Urinary bladder (tissue), 4 donors: ENCODE data around the gene KEL. TPM values are rescaled to one million over a fixed set of nuclear protein-coding genes. Genes with fewer than 3 reads are reported as not detected.
"Not testable (repeated sequence)": the region's sequence is repeated elsewhere in the genome, so short reads cannot be mapped to it uniquely, and the experiment has no call there.

Source experiments
- DNase-seq: peaks from one replicate; pipeline ENCODE4 v3.0.0-alpha.2; 2015; ENCODE audit errors: extremely low spot score
- H3K27ac ChIP-seq: one replicate; pipeline ENCODE4 v1.5.1; 2013; ENCODE audit warnings: low read depth, mild to moderate bottlenecking, moderate library complexity
- H3K36me3 ChIP-seq: one replicate; pipeline ENCODE4 v1.6.1; 2013; ENCODE audit warnings: mild to moderate bottlenecking, moderate library complexity; ENCODE audit not compliant: insufficient read depth
- H3K4me1 ChIP-seq: one replicate; pipeline ENCODE4 v1.6.1; 2013; ENCODE audit warnings: mild to moderate bottlenecking, moderate library complexity; ENCODE audit not compliant: insufficient read depth
- H3K4me3 ChIP-seq: one replicate; pipeline ENCODE4 v1.5.1; 2013; ENCODE audit warnings: low read depth, low read length
- WGBS: extraction: QIAGEN DNeasy Blood & Tissue Kit; methylation state at CpG from one replicate; pipeline ENCODE4 v1.1.7; 2013; 5-methylcytosine and 5-hydroxymethylcytosine counted together
- polyA plus RNA-seq: library from polyadenylated mRNA; stranded (reverse); fragments of 200-250 nt; gene quantifications from one replicate; pipeline ENCODE4 v1.2.3, GENCODE V29; 2013
- total RNA-seq: library from RNA; depleted of rRNA; stranded (reverse); fragments of >200 nt; gene quantifications from one replicate; pipeline ENCODE4 v1.2.3, GENCODE V29; 2014
- donor health status: healthy with polysubstance abuse.
- donor health status: healthy.

The KEL gene
- total and polyA plus RNA-seq, 2 donors = 0.16 to 0.18 TPM

DNA sequence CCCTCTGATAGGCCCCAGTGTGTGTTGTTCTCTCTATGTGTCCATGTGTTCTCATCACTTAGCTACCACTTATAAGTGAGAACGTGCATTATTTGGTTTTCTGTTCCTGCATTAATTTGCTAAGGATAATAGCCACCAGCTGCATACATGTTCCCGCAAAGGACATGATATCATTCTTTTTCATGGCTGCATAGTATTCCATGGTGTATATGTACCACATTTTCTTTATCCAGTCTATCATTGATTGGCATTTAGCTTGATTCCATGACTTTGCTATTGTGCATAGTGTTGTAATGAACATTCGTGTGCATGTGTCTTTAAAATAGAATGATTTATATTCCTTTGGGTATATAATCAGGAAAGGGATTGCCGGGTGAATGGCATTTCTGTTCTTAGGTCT lies 16.2 kb upstream of the KEL start:
- not testable (repeated sequence) for H3K4me3 ChIP-seq, H3K27ac ChIP-seq, H3K4me1 ChIP-seq, DNase-seq, H3K36me3 ChIP-seq
- 88% methylated on average over 4 of the region's 4 CpGs for WGBS

DNA sequence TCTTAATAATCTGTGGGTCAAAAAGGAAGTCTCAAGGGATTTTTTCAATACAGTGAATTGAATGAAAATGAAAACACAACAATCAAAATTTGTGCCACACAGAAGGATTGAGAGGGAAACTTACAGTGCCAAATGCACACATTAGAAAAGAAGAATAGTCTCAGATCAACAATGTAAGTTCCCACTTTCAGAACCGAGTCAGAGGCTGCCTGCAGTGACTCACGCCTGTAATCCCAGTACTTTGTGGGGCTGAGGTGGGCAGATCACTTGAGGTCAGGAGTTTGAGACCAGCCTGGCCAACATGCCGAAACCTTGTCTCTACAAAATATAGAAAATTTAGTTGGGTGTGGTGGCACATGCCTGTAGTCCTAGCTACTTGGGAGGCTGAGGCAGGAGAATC lies 12.5 kb upstream of the KEL start:
- 77% methylated on average over 3 of the region's 3 CpGs for WGBS
- DNase-seq = no peak
- Histone ChIP-seq H3K4me1 (no peaks in the 10 kb centered on the region), H3K27ac (no peak overlapping the region), H3K4me3 (no peak overlapping the region), H3K36me3 (no peaks in the 10 kb centered on the region)

DNA sequence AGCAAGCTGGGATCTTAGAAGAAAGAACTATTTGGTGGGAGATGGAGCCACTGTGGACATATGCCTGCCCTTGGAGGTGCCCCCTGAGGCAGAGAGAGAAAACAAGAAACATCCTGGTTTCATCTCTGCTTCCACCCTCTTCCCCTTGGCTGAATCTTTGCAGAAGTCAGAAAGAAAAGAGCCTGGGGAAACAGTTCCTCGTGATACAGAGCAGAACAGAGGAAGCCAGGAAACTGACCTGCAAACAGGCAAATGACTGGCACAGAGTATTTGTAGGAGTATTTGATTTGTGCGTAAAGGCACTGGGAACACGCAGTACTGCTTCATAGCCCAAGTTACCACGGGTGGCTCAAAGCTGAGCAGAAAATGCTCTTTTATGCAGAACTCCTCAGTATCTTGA lies 7.0 kb upstream of the KEL start:
- H3K4me1 ChIP-seq = no peaks in the 10 kb centered on the region
- H3K36me3 ChIP-seq = no peaks in the 10 kb centered on the region
- no peak for DNase-seq
- H3K4me3 ChIP-seq = no peak overlapping the region
- H3K27ac ChIP-seq = no peak overlapping the region
- WGBS = 64% methylated on average over 4 of the region's 4 CpGs

DNA sequence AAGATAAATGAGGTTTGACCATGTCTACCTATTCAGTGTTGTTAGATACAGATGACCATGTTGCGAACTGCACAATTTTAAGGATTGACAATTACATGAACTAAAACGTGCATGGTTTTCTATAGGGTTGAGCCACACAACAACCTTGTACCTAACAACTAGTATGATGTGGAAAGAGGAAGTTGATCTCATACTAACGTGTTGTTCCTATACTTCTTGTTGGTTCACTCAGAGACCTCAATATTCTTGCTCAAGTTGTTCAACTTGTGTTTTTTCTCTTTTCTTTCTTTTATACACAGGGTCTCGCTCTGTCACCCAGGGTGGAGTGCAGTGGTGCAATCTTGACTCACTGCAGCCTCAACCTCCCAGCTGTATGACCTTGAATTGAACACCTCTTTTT lies 6.1 kb upstream of the KEL start:
- WGBS = 84% methylated on average over 4 of the region's 4 CpGs
- Histone ChIP-seq H3K36me3 (no peaks in the 10 kb centered on the region), H3K4me1 (no peaks in the 10 kb centered on the region)

DNA sequence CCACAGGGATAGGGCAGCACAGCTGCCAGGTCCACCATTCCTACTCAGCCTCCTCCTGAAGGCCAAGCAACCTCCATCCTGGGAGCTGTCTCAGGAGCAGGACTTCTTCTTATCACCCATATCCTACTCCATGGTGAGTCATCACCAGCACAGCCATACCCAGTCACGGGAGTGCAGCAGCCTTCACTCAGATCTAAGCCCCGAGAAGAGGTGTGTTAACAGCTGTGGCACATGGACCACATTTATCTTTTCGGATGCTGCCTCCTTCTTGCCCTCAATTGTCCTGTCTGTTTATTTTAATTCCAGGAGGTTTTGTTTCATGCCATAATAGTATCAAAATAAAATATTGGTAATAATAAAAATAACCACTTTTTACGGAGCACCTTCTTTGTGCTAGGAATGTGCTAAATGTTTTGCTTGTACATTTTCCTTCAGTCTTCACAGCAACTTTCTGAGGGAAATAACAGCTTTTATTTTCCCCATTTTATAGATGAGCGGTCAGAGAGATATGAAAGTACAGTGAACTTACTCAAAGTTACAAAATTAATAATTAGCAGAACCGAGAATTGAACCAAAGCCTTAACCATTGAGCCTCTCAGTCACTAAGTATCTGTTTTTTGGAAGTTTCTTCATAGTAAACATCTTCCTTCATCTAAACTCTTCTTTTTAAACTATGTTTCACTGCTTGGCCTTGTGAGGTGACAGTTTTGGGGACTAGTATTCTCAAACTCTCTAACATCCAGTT lies 2.5 kb upstream of the KEL start:
- 79% methylated on average over 6 of the region's 6 CpGs for WGBS
- no peaks in the 10 kb centered on the region for H3K4me1 ChIP-seq
- H3K27ac ChIP-seq = no peak overlapping the region
- no peaks in the 10 kb centered on the region for H3K36me3 ChIP-seq
- H3K4me3 ChIP-seq = no peak overlapping the region
- DNase-seq = no peak

More for the DNA sequence above, 6.1 kb upstream of the KEL start:
- no peak for DNase-seq
- H3K27ac ChIP-seq = no peak overlapping the region
- no peak overlapping the region for H3K4me3 ChIP-seq

DNA sequence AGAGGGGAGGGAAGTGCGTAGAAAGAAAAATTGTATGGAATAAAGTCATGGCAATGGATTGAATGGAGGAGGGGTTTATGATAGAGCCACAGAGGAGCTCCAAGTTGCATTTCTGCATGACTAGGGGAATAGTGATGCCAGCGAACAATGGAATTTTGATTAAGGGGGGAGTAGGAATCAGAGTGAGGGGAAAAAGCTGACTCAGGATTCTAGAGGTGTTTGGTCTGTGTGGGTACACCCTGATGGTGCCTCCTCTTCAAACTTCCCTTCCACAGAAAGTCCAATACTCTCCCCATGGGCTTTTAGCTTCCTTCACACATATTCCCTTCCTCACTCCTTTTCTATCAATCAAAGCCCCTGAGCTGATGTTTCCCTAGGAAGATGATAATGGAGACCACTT lies 1.8 kb upstream of the KEL start:
- Histone ChIP-seq H3K36me3 (no peaks in the 10 kb centered on the region), H3K4me1 (no peaks in the 10 kb centered on the region), H3K4me3 (no peak overlapping the region), H3K27ac (no peak overlapping the region)
- WGBS = 90% methylated on average over 2 of the region's 2 CpGs
- DNase-seq = no peak

DNA sequence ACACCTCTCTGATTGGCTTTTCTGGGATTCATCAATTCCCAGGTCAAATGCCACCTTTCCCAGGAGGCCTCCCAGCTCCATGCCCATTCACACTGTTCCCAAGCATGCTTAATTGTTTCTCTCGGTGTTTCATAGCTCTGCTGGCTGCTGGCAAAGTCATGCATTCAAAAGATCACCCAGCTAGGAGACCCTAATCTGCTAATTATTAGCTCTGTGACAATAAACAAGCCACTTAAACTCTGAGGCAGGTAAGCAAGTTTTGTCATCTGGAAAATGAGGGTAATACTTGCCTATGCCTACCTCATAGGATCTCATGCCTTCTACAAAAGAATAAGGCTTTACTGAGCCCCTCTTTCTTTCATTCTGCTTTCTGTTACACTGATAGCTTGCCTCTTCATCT lies 828 bp upstream of the KEL start:
- Histone ChIP-seq H3K36me3 (no peaks in the 10 kb centered on the region), H3K27ac (no peak overlapping the region), H3K4me3 (no peak overlapping the region), H3K4me1 (no peaks in the 10 kb centered on the region)
- WGBS = 35% methylated on average over 1 of the region's 1 CpG
- DNase-seq = no peak

DNA sequence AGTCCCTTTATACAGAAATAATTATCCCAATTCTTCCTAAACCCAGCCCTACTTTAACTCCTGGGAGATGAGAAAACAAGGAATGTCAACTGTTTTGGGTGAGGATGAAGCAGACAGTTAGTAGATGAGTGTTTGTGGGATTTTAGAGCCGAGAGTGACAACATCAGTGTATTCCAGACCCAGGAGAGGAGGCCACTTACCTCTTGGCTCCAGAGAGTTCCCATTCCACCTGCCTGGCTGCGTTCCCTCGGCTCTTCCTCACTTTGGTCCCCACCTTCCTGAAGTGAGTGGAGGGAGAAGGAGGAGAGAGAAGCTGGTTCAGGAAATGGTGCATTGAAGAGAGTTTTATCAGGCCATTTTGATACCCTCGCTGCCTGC lies 579 bp downstream of the KEL start:
- Histone ChIP-seq H3K36me3 (no peaks in the 10 kb centered on the region), H3K27ac (no peak overlapping the region), H3K4me3 (no peak overlapping the region), H3K4me1 (no peaks in the 10 kb centered on the region)
- no peak for DNase-seq
- WGBS = 81% methylated on average over 4 of the region's 4 CpGs

DNA sequence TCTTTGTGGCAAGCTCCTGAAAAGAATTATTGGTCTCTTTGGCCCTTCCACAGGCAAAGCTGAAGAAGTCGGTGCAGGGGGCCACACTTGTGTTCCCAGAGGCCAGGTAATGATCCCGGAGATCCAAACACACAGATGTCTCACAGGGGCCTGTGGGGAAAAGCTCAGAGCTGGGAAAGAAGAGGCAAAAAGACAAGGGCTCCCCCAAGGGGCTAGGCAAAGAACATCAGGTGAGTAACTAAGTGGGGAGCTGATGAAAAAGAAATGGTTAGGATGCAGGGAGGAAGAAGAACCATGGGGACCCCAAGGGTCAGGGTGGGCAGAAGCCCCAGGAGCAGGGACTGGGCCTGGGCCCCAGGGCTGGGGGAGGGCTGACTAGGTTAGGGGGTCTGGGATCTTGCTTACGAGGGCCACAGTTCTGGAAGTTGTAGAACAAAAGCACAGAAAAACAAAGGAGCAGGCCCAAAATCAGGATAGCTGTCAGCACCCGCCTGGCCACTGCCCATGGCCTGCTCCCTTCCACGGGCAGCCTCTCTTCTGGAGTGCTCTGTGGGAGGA lies 1.1 kb downstream of the KEL start:
- no peak overlapping the region for H3K4me3 ChIP-seq
- no peaks in the 10 kb centered on the region for H3K36me3 ChIP-seq
- WGBS = 89% methylated on average over 5 of the region's 5 CpGs
- H3K27ac ChIP-seq = no peak overlapping the region
- DNase-seq = no peak
- H3K4me1 ChIP-seq = no peaks in the 10 kb centered on the region

DNA sequence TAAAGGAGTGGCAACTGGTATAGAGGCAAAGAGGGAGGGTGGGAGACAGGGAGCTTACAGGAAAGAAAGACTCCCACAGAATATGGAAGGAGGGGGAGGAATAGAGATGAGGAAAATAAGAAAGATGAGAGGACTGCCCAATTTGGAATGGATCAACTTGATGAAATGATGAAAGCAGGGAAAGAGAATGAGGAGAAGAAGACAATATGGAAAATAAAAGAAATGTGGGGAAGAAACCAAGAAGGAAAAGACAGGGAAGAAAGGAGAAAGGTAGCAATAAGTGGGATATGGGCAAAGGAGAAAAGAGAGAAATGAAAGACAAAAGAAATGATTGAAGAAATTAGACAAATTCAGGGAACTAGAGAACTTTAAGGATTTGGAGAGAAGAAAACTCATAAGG lies 3.0 kb downstream of the KEL start:
- no peak overlapping the region for H3K4me3 ChIP-seq
- H3K27ac ChIP-seq = no peak overlapping the region
- H3K36me3 ChIP-seq = no peaks in the 10 kb centered on the region
- H3K4me1 ChIP-seq = no peaks in the 10 kb centered on the region
- no peak for DNase-seq

DNA sequence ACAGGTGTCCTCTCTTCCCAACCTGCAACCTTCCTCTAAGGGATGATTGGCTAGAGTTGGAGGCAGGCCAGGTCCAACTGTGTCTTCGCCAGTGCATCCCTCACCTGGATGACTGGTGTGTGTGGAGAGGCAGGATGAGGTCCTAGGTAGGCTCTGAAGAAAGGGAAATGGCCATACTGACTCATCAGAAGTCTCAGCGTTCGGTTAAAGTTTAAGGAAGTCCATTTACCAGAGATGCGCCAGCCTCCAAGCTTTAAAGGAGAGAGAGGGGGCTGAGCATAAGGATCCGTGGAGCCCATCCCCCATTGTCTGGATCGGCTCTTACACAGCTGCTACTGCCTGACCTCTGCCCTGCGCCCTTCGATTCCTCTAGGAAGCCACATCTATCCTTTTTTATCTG lies 4.4 kb downstream of the KEL start:
- 67% methylated on average over 8 of the region's 8 CpGs for WGBS
- no peak overlapping the region for H3K27ac ChIP-seq
- DNase-seq = no peak
- H3K4me1 ChIP-seq = no peaks in the 10 kb centered on the region
- H3K36me3 ChIP-seq = no peaks in the 10 kb centered on the region
- H3K4me3 ChIP-seq = no peak overlapping the region

DNA sequence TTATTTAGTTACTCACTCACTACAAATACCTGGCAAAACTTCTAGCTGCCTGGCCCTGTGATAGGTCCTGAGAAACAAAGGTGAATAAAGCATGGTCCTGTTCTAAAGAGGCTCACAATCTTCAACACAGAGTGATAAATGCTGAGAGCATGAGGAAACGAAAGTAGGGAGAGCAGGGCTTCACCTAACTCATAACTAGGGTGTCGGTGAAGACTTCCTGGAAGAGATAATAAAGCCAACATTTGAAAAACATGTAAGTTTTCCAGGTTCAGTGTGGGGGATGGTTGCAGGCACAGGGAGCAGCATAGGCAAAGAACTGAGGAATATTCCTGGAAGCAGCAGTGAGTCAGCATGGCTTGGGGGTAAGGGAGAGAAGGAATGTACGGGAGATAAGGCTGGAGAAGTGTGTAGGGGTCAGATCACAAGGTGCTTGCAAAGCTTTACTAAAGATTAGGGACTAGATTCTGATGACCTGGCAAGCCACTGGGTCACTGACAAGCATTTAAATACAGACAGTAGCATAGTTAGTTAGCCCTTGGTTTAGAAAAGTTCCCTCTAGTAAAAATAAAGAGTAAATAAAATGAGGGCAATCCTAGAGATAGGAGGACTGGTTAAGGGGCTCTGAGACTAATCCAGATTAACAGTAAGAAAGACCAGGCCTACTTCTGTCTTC lies 5.1 kb downstream of the KEL start:
- WGBS = 31% methylated on average over 3 of the region's 3 CpGs
- Histone ChIP-seq H3K4me3 (no peak overlapping the region), H3K27ac (no peak overlapping the region), H3K36me3 (no peaks in the 10 kb centered on the region), H3K4me1 (no peaks in the 10 kb centered on the region)
- no peak for DNase-seq

DNA sequence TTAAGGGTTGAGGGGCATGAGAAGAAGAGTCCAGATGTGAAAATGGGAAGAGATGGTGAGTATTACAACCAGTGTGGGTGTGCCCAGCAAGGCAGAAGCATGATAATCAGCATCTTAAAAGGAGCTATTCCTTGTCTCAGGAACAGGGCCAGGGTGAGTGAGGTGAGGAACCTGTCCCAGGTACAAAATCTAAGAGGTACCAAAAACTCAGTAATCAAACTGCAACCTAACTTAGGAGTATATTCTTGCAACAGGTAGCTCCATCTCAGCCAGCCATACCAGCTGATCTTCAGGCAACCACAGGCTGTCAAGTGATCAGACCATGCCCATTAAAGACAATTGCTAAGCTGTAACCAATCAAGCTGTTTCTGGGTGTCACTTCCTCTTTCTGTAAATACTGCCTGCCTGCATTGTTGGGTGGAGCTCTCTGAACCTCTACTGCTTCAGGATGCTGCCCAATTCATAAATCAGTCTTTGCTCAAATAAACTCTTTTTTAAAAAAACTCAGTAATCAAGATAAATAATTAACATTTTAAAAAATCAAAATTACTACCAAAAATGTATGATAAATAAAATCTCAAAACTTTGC lies 7.4 kb downstream of the KEL start:
- H3K27ac ChIP-seq = no peak overlapping the region
- H3K36me3 ChIP-seq = no peaks in the 10 kb centered on the region
- DNase-seq = no peak
- no peak overlapping the region for H3K4me3 ChIP-seq
- H3K4me1 ChIP-seq = no peaks in the 10 kb centered on the region

DNA sequence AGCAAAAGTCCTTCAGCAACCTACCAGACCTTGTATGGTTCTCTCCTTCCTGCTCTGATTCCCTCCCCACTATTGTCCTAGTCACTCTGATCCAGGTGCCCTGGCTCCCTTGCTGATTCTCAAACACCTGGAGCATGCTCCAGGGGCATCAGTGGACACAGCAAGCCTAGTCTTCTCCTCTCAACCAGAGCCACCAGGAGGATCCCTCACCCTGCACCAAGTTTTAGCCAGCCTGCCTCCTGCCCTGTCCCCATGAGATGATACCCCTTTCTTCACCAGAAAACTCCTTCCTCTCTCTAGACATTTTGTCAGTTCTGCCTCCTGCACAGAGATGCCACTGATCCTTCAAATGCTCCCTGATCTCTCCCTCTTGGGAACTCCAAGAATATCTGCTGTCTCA lies 11.9 kb downstream of the KEL start:
- no peak overlapping the region for H3K27ac ChIP-seq
- no peak for DNase-seq
- no peaks in the 10 kb centered on the region for H3K36me3 ChIP-seq
- no peaks in the 10 kb centered on the region for H3K4me1 ChIP-seq
- no peak overlapping the region for H3K4me3 ChIP-seq
